Measurements from ENCODE around the gene NOS1. TPM values are rescaled to one million over a fixed set of nuclear protein-coding genes. Genes with fewer than 3 reads are reported as not detected.

NOS1 gene
- total RNA-seq, 1 donor from 2014 or later, result not detected

DNA sequence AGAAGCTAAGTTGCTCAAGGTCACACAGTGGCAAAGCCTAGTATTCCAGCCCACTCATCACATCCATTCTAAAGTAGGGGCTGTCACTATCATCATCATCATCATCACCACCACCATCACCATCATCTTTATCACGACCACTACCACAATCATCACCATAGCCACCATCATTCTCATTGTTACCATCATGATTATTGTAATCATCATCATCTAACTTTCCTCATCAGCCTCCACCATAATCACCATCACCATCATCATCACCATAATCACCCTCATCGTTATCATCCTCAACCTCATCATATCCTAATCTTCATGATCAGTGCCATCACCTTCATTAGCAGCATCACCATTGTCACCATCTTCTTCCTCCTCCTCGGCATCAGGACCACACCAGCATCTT is 48.7 kb downstream of the NOS1 start:
- Mint-ChIP-seq H3K4me1 (ENCODE audit: low read depth) (no peaks in the 10 kb centered on the region), H3K27me3 (ENCODE audit: insufficient read depth) (no peaks in the 10 kb centered on the region), H3K36me3 (ENCODE audit: low read depth) (no peaks in the 10 kb centered on the region), H3K9me3 (peaks cover 4% of the 10 kb centered on the region), H3K27ac (no peak overlapping the region), H3K4me3 (no peak overlapping the region)
- intact Hi-C loops (cut with micrococcal nuclease), result no loop called here
- no peak for DNase-seq (ENCODE audit: low spot score)

DNA sequence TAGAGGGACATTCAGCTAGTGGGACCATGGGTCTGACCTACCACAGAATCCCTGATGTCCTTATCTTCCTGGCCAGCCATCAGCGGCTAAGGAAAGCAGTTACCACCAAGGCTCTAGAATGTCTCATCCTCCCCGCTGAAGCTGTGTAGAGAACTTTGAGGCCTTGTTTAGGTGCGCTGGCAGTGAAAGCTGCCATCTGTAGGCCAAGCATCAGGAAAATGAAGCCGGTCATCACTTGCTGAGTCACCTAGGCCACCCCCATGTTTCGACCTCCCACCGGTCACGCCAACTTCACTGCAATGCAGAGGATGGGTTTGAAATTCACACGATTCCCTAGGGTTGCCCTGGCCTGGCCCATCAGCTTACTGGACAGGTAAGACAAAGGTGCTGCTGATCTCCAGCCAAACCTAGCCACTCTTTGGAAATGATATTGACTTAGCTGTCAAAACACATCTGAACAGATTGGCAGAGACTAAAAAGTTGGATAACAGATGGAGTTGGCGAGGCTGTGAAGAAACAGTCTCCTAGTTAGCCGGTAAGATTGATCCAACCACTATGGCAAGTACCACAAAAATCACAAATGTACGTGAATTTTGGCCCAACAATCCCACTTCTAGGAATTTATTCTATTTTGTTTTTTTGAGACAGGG is 52.0 kb downstream of the NOS1 start:
- intact Hi-C loops (cut with micrococcal nuclease), result no loop called here
- no peaks in the 10 kb centered on the region for H3K4me1 Mint-ChIP-seq (ENCODE audit: low read depth)

DNA sequence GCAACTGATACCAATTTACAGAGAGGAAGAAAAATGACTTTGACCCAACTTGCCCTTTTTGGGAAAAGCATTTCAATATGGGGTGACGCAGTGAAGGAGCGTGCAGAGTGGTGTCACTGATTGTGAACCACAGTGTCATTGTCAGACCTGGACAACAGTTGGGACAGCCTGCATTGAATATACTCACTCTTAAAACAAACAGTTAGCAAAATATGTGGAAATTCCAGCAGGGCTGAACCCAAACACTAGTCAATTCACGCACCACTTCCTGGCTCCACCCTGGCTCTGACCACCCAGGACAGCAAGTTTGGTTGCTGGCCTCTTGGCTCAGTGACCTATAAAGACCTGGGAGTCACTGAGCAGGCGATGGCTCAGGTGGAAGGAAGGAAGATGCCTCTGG is 61.3 kb downstream of the NOS1 start:
- no peaks in the 10 kb centered on the region for H3K27me3 Mint-ChIP-seq (ENCODE audit: insufficient read depth)
- no peaks in the 10 kb centered on the region for H3K36me3 Mint-ChIP-seq (ENCODE audit: low read depth)
- intact Hi-C loops (cut with micrococcal nuclease), result no loop called here
- H3K4me1 Mint-ChIP-seq (ENCODE audit: low read depth), result no peaks in the 10 kb centered on the region
- H3K4me3 Mint-ChIP-seq, result no peak overlapping the region
- no peak overlapping the region for H3K27ac Mint-ChIP-seq
- DNase-seq (ENCODE audit: low spot score), result no peak
- no peaks in the 10 kb centered on the region for H3K9me3 Mint-ChIP-seq

More for the DNA sequence above, 52.0 kb downstream of the NOS1 start:
- no peak overlapping the region for H3K4me3 Mint-ChIP-seq
- H3K27me3 Mint-ChIP-seq (ENCODE audit: insufficient read depth), result no peaks in the 10 kb centered on the region
- H3K27ac Mint-ChIP-seq, result no peak overlapping the region
- H3K9me3 Mint-ChIP-seq, result no peaks in the 10 kb centered on the region
- no peak for DNase-seq (ENCODE audit: low spot score)
- no peaks in the 10 kb centered on the region for H3K36me3 Mint-ChIP-seq (ENCODE audit: low read depth)

DNA sequence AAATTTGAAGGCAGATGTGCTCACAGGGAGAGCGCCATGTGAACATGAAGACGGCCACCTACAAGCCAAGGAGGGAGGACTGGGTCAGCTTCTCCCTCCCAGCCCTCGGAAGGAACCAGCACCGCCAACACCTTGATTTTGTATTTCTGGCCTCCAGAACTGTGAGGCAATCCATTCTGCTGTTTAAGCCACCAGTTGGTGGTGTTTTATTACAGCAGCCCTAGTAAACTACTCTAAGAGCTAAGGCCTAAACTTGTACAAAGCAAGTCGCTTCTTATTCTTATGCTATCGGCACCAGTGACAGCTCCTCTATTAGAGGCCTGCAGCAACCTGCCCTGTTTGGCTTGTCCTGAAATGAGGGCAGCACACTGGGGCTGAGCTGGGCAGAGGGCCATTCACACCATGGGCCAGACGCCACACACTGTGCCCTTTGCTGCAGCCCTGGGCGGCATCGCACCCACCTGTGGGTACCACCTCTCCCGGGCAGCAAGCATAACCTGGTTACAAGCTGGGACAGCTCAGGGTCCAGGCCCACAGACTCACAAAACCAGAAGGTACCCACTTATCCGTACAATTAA is 62.7 kb downstream of the NOS1 start:
- peaks cover 6% of the 10 kb centered on the region for H3K27me3 Mint-ChIP-seq (ENCODE audit: insufficient read depth)
- no peak for DNase-seq (ENCODE audit: low spot score)
- no peaks in the 10 kb centered on the region for H3K4me1 Mint-ChIP-seq (ENCODE audit: low read depth)
- no peaks in the 10 kb centered on the region for H3K36me3 Mint-ChIP-seq (ENCODE audit: low read depth)
- no peak overlapping the region for H3K4me3 Mint-ChIP-seq
- no peak overlapping the region for H3K27ac Mint-ChIP-seq
- intact Hi-C loops (cut with micrococcal nuclease), result no loop called here
- no peaks in the 10 kb centered on the region for H3K9me3 Mint-ChIP-seq

DNA sequence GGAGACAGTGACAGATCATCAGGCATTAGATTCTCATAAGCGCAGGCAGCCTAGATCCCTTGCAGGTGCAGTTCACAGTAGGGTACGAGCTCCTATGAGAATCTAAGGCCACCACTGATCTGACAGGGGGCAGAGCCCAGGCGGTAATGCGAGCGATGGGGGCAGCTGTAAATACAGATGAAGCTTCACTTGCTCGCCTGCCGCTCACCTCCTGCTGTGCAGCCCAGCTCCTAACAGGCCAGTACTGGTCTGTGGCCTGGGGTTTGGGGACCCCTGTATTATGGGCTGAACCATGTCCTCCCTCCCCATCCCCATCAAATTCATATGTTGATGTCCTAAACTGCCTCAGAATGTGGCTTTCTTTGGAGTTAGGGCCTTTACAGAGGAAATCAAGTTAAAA is 63.2 kb downstream of the NOS1 start:
- Mint-ChIP-seq H3K4me1 (ENCODE audit: low read depth) (no peaks in the 10 kb centered on the region), H3K27ac (no peak overlapping the region), H3K9me3 (no peaks in the 10 kb centered on the region), H3K27me3 (ENCODE audit: insufficient read depth) (peaks cover 6% of the 10 kb centered on the region), H3K36me3 (ENCODE audit: low read depth) (no peaks in the 10 kb centered on the region), H3K4me3 (no peak overlapping the region)
- no peak for DNase-seq (ENCODE audit: low spot score)
- intact Hi-C loops (cut with micrococcal nuclease), result no loop called here

DNA sequence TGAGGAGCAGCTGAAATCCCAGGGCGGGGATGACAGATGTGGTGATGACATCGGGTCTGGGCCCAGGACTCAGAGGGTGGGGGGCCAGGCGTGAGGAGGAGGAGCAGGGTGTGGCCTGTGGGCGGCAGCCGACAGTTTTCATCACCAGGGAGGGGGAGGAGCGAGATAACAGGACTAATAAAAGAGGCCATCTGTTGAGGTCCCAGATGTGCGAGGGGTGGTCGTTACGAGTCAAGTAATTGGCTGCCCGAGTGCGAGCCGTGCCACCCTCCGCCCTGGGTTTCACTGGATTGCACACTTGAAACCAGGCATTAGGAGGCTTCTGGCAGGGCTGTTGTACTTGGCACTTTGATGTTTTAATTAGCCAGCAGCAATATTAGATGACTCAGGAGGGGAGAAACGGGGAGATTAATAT is 67.2 kb downstream of the NOS1 start:
- no peak for DNase-seq (ENCODE audit: low spot score)
- no peaks in the 10 kb centered on the region for H3K36me3 Mint-ChIP-seq (ENCODE audit: low read depth)
- no peak overlapping the region for H3K4me3 Mint-ChIP-seq
- H3K9me3 Mint-ChIP-seq, result no peaks in the 10 kb centered on the region
- peaks cover 6% of the 10 kb centered on the region for H3K27me3 Mint-ChIP-seq (ENCODE audit: insufficient read depth)
- no peaks in the 10 kb centered on the region for H3K4me1 Mint-ChIP-seq (ENCODE audit: low read depth)
- H3K27ac Mint-ChIP-seq, result no peak overlapping the region
- intact Hi-C loops (cut with micrococcal nuclease), result no loop called here

DNA sequence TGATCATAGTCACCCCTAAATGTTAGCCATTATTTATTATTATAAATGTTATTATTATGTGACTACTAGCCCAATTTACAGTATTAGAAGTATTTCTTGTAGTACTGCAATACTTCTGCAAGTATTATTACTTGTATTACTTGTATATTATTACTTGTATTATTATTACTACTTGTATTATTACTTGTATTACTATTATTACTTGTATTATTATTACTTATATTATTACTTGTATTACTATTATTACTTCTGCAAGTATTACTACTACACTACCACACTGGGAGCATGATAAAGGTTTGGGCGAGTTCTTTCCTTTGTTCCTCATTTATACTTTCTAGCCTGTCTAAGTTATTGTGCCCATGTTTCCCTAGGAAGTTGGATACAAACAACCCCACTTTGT is 67.9 kb downstream of the NOS1 start:
- Mint-ChIP-seq H3K9me3 (no peaks in the 10 kb centered on the region), H3K27ac (no peak overlapping the region), H3K4me1 (ENCODE audit: low read depth) (no peaks in the 10 kb centered on the region), H3K27me3 (ENCODE audit: insufficient read depth) (peaks cover 6% of the 10 kb centered on the region), H3K36me3 (ENCODE audit: low read depth) (no peaks in the 10 kb centered on the region), H3K4me3 (no peak overlapping the region)
- intact Hi-C loops (cut with micrococcal nuclease), result no loop called here
- DNase-seq (ENCODE audit: low spot score), result no peak

DNA sequence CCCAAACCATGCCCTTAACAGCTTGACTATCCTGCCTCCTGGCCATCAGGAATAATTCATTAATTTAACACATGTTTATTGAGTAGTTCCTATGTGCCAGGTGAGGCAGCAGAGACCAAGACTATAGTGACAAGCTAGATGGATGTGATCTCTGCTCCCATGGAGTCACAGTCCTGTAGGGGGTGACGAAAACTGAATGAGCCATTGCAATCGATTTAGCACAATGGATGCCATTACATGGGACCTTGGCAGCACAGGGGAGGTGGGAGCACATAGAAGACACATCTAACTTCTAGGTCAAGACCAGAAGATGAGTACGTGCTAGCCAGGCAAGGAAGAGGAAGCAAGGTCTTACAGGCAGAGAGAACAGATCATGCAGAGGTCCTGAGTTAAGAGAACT is 68.7 kb downstream of the NOS1 start:
- no peak overlapping the region for H3K27ac Mint-ChIP-seq
- no peaks in the 10 kb centered on the region for H3K4me1 Mint-ChIP-seq (ENCODE audit: low read depth)
- no peak for DNase-seq (ENCODE audit: low spot score)
- no peaks in the 10 kb centered on the region for H3K36me3 Mint-ChIP-seq (ENCODE audit: low read depth)
- H3K27me3 Mint-ChIP-seq (ENCODE audit: insufficient read depth), result peaks cover 6% of the 10 kb centered on the region
- no peak overlapping the region for H3K4me3 Mint-ChIP-seq
- H3K9me3 Mint-ChIP-seq, result no peaks in the 10 kb centered on the region
- intact Hi-C loops (cut with micrococcal nuclease), result no loop called here

DNA sequence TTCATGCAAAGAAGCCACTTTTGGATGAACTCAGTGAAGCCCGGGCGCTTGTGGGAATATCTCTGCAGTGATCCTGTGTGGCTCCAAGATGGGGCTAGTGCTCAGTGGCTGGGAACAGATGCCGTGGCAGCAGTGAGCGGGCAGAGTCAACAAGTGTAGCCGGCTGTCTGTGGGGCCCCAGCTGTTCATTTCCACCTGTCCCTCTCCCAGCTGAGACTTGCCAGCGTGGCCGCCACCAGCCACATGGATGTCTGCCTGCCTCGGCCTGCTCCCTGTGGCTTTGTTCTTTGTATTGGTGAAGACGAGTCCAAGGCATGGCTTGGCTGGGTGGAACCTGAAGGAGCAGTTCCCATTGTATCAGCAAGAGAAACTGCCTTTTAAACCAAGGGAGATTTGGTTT is 77.3 kb downstream of the NOS1 start:
- no peak for DNase-seq (ENCODE audit: low spot score)
- H3K27me3 Mint-ChIP-seq (ENCODE audit: insufficient read depth), result peaks cover 1% of the 10 kb centered on the region
- no peaks in the 10 kb centered on the region for H3K4me1 Mint-ChIP-seq (ENCODE audit: low read depth)
- H3K9me3 Mint-ChIP-seq, result no peaks in the 10 kb centered on the region
- H3K4me3 Mint-ChIP-seq, result no peak overlapping the region
- H3K27ac Mint-ChIP-seq, result no peak overlapping the region
- H3K36me3 Mint-ChIP-seq (ENCODE audit: low read depth), result no peaks in the 10 kb centered on the region
- intact Hi-C loops (cut with micrococcal nuclease), result no loop called here

DNA sequence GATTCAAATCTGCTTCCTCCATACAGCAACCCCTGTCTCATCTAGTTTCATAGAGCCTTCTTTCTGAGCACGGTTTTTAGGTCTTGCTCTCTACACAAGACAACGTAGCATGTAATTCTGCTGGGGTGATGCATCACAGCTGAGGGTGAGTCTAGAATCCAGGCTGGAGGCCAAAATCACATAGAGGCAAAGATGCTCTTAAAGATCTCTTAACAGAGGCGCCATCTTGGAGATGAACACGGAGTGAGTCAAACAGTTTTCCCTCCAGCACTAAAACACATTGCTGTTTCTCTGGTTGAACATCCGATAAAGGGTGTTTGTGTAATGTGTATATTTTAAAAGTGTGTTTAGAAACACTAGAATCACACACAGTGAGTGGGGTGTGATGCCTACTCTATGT is 78.9 kb downstream of the NOS1 start:
- intact Hi-C loops (cut with micrococcal nuclease), result no loop called here
- no peaks in the 10 kb centered on the region for H3K9me3 Mint-ChIP-seq
- no peaks in the 10 kb centered on the region for H3K36me3 Mint-ChIP-seq (ENCODE audit: low read depth)
- no peaks in the 10 kb centered on the region for H3K4me1 Mint-ChIP-seq (ENCODE audit: low read depth)
- DNase-seq (ENCODE audit: low spot score), result no peak
- no peak overlapping the region for H3K27ac Mint-ChIP-seq
- peaks cover 2% of the 10 kb centered on the region for H3K27me3 Mint-ChIP-seq (ENCODE audit: insufficient read depth)
- no peak overlapping the region for H3K4me3 Mint-ChIP-seq

DNA sequence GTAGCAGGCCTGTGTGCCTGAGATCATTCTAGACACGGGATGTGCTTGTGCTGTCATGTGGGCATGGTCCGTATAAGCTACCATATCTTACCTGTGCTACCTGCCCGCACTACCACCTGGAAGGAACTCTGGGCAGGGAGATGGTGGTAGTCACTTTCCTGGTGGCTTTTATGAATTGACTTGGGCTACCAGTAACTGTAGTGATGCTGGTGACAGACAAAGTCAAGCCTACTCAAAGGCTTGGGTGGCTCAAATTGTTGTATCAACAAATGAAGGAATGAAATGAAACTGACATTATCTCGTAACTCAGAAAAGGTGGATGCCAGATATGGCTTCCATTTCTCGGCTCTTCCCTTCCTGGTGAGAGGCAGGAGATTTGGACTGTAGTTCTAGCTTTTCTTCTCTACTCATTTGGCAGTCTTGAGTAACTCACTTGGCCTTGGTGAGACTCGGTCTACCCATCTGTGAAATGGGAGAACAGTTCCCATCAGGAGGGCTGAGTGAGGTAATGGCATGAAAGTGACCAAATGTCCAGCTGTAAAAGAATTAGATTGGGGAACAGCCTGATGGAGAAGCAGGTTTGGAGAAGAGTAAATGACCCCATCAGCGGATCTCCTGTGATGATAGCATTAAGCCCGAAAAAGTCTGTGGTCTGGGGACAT is 81.3 kb downstream of the NOS1 start:
- peaks cover 2% of the 10 kb centered on the region for H3K27me3 Mint-ChIP-seq (ENCODE audit: insufficient read depth)
- no peak overlapping the region for H3K27ac Mint-ChIP-seq
- H3K4me1 Mint-ChIP-seq (ENCODE audit: low read depth), result no peaks in the 10 kb centered on the region
- DNase-seq (ENCODE audit: low spot score), result no peak
- H3K4me3 Mint-ChIP-seq, result no peak overlapping the region
- H3K36me3 Mint-ChIP-seq (ENCODE audit: low read depth), result no peaks in the 10 kb centered on the region
- intact Hi-C loops (cut with micrococcal nuclease), result no loop called here
- H3K9me3 Mint-ChIP-seq, result no peaks in the 10 kb centered on the region

DNA sequence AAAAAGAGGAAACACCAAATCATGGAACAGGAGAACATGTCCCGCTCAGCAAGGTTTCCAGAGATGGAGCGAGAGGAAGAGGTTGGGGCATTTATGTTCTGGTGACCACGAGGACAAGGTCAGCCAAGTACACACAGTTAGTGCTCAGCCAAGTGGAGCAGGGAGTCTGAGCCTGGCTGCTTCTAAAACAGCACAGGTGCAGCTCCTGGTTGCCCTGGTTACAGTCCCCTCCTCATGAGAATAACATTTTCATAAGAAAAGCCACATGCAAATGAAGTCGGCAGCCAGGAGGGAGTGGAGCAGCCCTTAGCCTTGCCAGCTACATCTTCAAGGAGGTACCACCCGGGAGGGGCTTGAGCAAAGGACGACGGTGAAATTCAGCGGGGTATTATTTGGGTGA is 81.8 kb downstream of the NOS1 start:
- Mint-ChIP-seq H3K27ac (no peak overlapping the region), H3K36me3 (ENCODE audit: low read depth) (no peaks in the 10 kb centered on the region), H3K9me3 (no peaks in the 10 kb centered on the region), H3K27me3 (ENCODE audit: insufficient read depth) (peaks cover 2% of the 10 kb centered on the region), H3K4me3 (no peak overlapping the region), H3K4me1 (ENCODE audit: low read depth) (no peaks in the 10 kb centered on the region)
- intact Hi-C loops (cut with micrococcal nuclease), result no loop called here
- no peak for DNase-seq (ENCODE audit: low spot score)

DNA sequence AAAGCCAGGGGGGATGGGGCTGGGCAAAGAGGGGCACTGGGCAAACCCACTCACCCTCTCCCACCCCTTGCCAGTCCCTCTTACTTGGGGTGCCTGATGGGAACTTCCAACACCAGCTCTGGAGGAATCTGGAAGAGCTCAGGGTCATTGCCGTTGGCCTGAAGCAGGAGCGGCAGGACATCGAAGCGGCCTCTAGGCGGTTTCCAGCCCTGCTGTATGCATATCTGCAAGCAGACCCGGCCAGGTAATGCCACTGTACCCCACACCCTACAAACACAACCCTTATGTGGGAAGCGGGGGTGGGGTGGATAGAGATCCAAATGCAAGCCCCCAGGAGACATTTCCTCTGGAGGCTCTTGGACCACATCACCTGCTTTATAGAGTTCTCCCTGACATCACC is 83.6 kb downstream of the NOS1 start:
- DNase-seq (ENCODE audit: low spot score), result no peak
- Mint-ChIP-seq H3K27ac (no peak overlapping the region), H3K4me1 (ENCODE audit: low read depth) (no peaks in the 10 kb centered on the region), H3K4me3 (no peak overlapping the region), H3K27me3 (ENCODE audit: insufficient read depth) (peaks cover 2% of the 10 kb centered on the region), H3K36me3 (ENCODE audit: low read depth) (no peaks in the 10 kb centered on the region), H3K9me3 (no peaks in the 10 kb centered on the region)
- intact Hi-C loops (cut with micrococcal nuclease), result no loop called here

All from activated T-helper 1 cell treated with anti-CD3 and anti-CD28 coated beads, Interleukin-12 subunit alpha, Interleukin-12 subunit beta, Interleukin-2, Interleukin-4 antibody, amounts not matched to agents 30 ng/mL and 10 ng/mL and 1 ng/mL, durations not matched to agents 14 hours and 24 hours and 36 hours (primary cell).